Measurements from ENCODE around the gene LZTS3. TPM values are rescaled to one million over a fixed set of nuclear protein-coding genes. Genes with fewer than 3 reads are reported as not detected.

Gene LZTS3
- total and polyA plus RNA-seq, 2 of the 13 experiments (the other 11 are each of a cell fraction or from before 2014, with no cell fraction given): 10.1 to 31.3 TPM

GRCh38 chr20:3162080-3162611 lies 11.2 kb downstream of the LZTS3 start (continued):
- TF ChIP-seq KIAA2018 (CRISPR knock-in tag; IDR thresholded peaks at IDR 0.05; ENCODE audit: borderline replicate concordance) (no peak), MTA3 (CRISPR knock-in tag; IDR thresholded peaks at IDR 0.05) (no peak), KAT7 (CRISPR knock-in tag; IDR thresholded peaks at IDR 0.05; ENCODE audit: borderline replicate concordance) (no peak), ZFP62 (CRISPR knock-in tag; IDR thresholded peaks at IDR 0.05) (no peak), NFKBIZ (CRISPR knock-in tag; IDR thresholded peaks at IDR 0.05) (no peak; the same call in 1 of the 2 replicates), TRIM24 (CRISPR knock-in tag; IDR thresholded peaks at IDR 0.05) (0 out of 2 replicates have a peak, but pooled peaks have one; percentile 24), ZNF7 (CRISPR knock-in tag; IDR thresholded peaks at IDR 0.05) (no peak), TCF12 (IDR thresholded peaks at IDR 0.05) (no peak), TCF12 (CRISPR knock-in tag; IDR thresholded peaks at IDR 0.05) (no peak), ZNF33A (CRISPR knock-in tag; IDR thresholded peaks at IDR 0.05; ENCODE audit: borderline replicate concordance) (no peak), ZNF740 (CRISPR knock-in tag; IDR thresholded peaks at IDR 0.05) (no peak), ZBTB38 (CRISPR knock-in tag; IDR thresholded peaks at IDR 0.05) (0 out of 2 replicates have a peak, but pooled peaks have one; percentile 15), SMC3 (IDR thresholded peaks at IDR 0.05; ENCODE audit: low read length) (no peak), ZNF644 (CRISPR knock-in tag; IDR thresholded peaks at IDR 0.05; ENCODE audit: low read depth) (no peak), ZNF724P (CRISPR knock-in tag; IDR thresholded peaks at IDR 0.05; ENCODE audit: borderline replicate concordance) (0 out of 2 replicates have a peak, but pooled peaks have one; percentile 27), NFKB2 (CRISPR knock-in tag; IDR thresholded peaks at IDR 0.05; ENCODE audit: borderline replicate concordance) (no peak), FOXC1 (CRISPR knock-in tag; IDR thresholded peaks at IDR 0.05; ENCODE audit: borderline replicate concordance) (0 out of 2 replicates have a peak, but pooled peaks have one; percentile 46), DRAP1 (CRISPR knock-in tag; IDR thresholded peaks at IDR 0.05) (no peak)
